ENCODE measurements around the gene FNTB. TPM values are rescaled to one million over a fixed set of nuclear protein-coding genes. Genes with fewer than 3 reads are reported as not detected.

FNTB gene
- total RNA-seq, 1 experiment from 2014 or later = 28.1 TPM

DNA sequence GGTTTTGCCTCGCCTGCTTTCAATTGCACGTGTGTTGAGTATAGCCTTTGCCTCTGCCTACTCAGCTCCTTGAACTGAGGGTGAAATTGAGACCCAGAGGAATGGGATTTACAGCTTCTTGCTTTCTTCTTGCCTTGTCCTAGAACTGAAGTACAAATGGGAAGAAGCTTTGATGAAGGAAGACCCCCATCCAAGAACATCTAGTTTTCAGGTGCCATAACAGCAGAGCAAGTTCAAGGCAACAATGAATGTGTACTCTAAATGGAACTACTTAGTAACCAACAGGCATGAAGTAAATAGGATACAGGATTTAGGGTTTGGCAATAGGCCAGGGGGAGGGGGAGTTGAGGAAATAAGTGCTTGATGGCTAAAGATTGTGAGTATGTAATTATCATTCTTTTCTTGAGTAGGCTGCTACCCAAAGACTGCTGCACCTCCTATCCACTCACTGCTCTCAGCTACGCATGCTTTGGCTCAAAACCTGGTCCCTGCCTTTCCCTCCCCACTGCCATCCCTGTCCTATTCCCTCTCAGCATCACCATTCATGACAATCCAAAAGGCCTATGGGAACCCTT lies 46.3 kb upstream of the FNTB start:
- no peak overlapping the region for H3K4me3 ChIP-seq (ENCODE audit: low read length)
- no TSS peak for BruUV-seq (replicated peaks)
- H3F3A ChIP-seq (ENCODE audit: low read length, unreplicated experiment) = no peaks in the 10 kb centered on the region
- CTCF ChIA-PET = interaction anchor here (0.6 kb wide), 1 partner anchor 45 kb away, joined by 4 read pairs; no protein-coding TSS in a partner anchor
- no peak overlapping the region for H3K9ac ChIP-seq (ENCODE audit: low read length)
- no peaks in the 10 kb centered on the region for H4K20me1 ChIP-seq (ENCODE audit: low read length)
- H2AFZ ChIP-seq (ENCODE audit: low read length) = no peak overlapping the region
- no peak for TF ChIP-seq EZH2phosphoT487 (IDR thresholded peaks at IDR 0.05; ENCODE audit: borderline replicate concordance, low read length)
- TF ChIP-seq EZH2 (IDR thresholded peaks at IDR 0.05; ENCODE audit: low read length, unreplicated experiment) = no peak
- TF ChIP-seq, protein P1, sequence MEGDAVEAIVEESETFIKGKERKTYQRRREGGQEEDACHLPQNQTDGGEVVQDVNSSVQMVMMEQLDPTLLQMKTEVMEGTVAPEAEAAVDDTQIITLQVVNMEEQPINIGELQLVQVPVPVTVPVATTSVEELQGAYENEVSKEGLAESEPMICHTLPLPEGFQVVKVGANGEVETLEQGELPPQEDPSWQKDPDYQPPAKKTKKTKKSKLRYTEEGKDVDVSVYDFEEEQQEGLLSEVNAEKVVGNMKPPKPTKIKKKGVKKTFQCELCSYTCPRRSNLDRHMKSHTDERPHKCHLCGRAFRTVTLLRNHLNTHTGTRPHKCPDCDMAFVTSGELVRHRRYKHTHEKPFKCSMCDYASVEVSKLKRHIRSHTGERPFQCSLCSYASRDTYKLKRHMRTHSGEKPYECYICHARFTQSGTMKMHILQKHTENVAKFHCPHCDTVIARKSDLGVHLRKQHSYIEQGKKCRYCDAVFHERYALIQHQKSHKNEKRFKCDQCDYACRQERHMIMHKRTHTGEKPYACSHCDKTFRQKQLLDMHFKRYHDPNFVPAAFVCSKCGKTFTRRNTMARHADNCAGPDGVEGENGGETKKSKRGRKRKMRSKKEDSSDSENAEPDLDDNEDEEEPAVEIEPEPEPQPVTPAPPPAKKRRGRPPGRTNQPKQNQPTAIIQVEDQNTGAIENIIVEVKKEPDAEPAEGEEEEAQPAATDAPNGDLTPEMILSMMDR (conservative IDR thresholded peaks at IDR 0.05; ENCODE audit: low read depth, low read length) = no peak
- no peak overlapping the region for H3K4me2 ChIP-seq (ENCODE audit: low read length)
- no peaks in the 10 kb centered on the region for H3K36me3 ChIP-seq (ENCODE audit: low read depth, low read length)
- ATAC-seq = no peak
- no peak for DNase-seq
- no peaks in the 10 kb centered on the region for H3K79me2 ChIP-seq (ENCODE audit: low read length)
- no peak overlapping the region for H3K27ac ChIP-seq (ENCODE audit: low read length)
- no peaks in the 10 kb centered on the region for H3K9me3 ChIP-seq (ENCODE audit: low read length)
- H3K9me2 ChIP-seq (replicated peaks; ENCODE audit: low read length) = no peaks in the 10 kb centered on the region
- H3K4me1 ChIP-seq (ENCODE audit: insufficient read depth, low read length) = peaks cover 5% of the 10 kb centered on the region; the same call in 1 of the 2 replicates
- no peaks in the 10 kb centered on the region for H3K27me3 ChIP-seq (ENCODE audit: low read length)
- POLR2A ChIA-PET (ENCODE audit: unreplicated experiment) = interaction anchor here (0.6 kb wide), 1 partner anchor 29 kb away, joined by 3 read pairs; no protein-coding TSS in a partner anchor
- intact Hi-C loops (cut with micrococcal nuclease) = no loop called here

DNA sequence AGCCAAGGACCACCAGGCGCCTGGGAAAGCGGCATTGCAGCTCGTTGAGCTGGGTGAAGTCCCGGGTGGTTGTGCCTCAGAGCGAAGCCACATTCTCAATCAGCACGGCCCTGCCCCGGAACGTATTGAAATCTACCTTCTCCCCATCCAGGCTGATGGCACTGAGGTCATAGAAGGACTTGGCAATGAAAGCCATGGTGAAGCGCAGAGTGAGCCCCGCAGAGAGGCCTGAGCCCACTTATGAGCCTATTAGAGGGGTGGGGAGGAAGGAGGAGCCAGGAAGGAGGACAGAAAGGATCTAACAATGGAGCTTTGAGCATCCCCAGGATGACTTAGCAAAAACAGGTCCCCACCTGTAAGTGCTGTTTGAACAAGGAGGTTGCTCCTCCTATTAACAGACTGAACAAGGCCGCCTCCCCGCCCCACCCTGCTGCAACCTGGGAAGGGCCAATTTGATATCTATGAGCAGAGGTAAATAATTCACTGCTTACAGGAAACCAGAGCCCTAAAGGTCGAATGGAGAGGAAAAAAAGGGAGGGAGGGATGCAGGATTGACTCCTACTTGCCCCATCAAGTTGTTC lies 44.1 kb upstream of the FNTB start, which contains the start of gene GPX2:
Gene GPX2 (minus strand): TSS at position 215 of the 581 bp plus-strand sequence. CDS start 19 bp downstream, at position 196.
- peak; percentile 39 for DNase-seq
- peak; percentile 46 for ATAC-seq
- no peaks in the 10 kb centered on the region for H3K79me2 ChIP-seq (ENCODE audit: low read length)
- no peaks in the 10 kb centered on the region for H3K27me3 ChIP-seq (ENCODE audit: low read length)
- peaks cover 5% of the 10 kb centered on the region; the same call in 1 of the 2 replicates for H3K4me1 ChIP-seq (ENCODE audit: insufficient read depth, low read length)
- no peaks in the 10 kb centered on the region for H3K9me3 ChIP-seq (ENCODE audit: low read length)
- no peaks in the 10 kb centered on the region for H3K36me3 ChIP-seq (ENCODE audit: low read depth, low read length)
- H3K9me2 ChIP-seq (replicated peaks; ENCODE audit: low read length) = no peaks in the 10 kb centered on the region
- H3K27ac ChIP-seq (ENCODE audit: low read length) = peak within 1 kb of the TSS; percentile 53
- TF ChIP-seq, protein P1 (conservative IDR thresholded peaks at IDR 0.05; ENCODE audit: low read depth, low read length) = no peak
- TF ChIP-seq EZH2phosphoT487 (IDR thresholded peaks at IDR 0.05; ENCODE audit: borderline replicate concordance, low read length) = no peak
- TF ChIP-seq EZH2 (IDR thresholded peaks at IDR 0.05; ENCODE audit: low read length, unreplicated experiment) = no peak
- BruUV-seq (replicated peaks) = no TSS peak
- no peak within 1 kb of the TSS for H2AFZ ChIP-seq (ENCODE audit: low read length)
- H4K20me1 ChIP-seq (ENCODE audit: low read length) = no peaks in the 10 kb centered on the region
- H3K4me2 ChIP-seq (ENCODE audit: low read length) = no peak within 1 kb of the TSS
- ChIA-PET POLR2A (ENCODE audit: unreplicated experiment) (no interaction called here), CTCF (no interaction called here)
- intact Hi-C loops (cut with micrococcal nuclease) = no loop called here
- no peak within 1 kb of the TSS; the same call in 1 of the 2 replicates for H3K9ac ChIP-seq (ENCODE audit: low read length)
- H3F3A ChIP-seq (ENCODE audit: low read length, unreplicated experiment) = no peaks in the 10 kb centered on the region
- no peak within 1 kb of the TSS for H3K4me3 ChIP-seq (ENCODE audit: low read length)

DNA sequence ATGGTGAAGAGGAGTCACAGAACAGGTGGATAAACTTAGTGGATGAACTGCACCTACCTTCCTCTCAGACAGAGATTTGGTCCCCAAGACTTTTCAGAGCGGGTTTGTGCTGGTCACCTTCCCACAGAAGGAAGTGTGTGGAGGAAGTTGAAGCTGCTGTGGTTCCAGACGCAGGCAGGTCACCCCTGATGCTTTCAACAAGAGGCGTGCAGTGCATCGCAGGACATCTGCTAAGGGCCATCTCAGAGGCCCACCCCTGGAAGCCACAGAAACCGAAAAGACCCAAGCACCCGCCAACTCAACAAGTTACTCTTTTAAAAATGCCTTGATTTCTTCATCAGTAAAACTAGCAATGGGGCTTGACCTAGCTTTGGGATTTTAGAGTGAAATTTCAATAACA lies 43.1 kb upstream of the FNTB start:
- H3F3A ChIP-seq (ENCODE audit: low read length, unreplicated experiment) = no peaks in the 10 kb centered on the region
- no TSS peak for BruUV-seq (replicated peaks)
- no peak overlapping the region for H3K4me3 ChIP-seq (ENCODE audit: low read length)
- CTCF ChIA-PET = no interaction called here
- H3K9me2 ChIP-seq (replicated peaks; ENCODE audit: low read length) = no peaks in the 10 kb centered on the region
- TF ChIP-seq EZH2 (IDR thresholded peaks at IDR 0.05; ENCODE audit: low read length, unreplicated experiment) (no peak), EZH2phosphoT487 (IDR thresholded peaks at IDR 0.05; ENCODE audit: borderline replicate concordance, low read length) (no peak)
- TF ChIP-seq, protein P1 (conservative IDR thresholded peaks at IDR 0.05; ENCODE audit: low read depth, low read length) = no peak
- H3K4me2 ChIP-seq (ENCODE audit: low read length) = no peak overlapping the region
- ATAC-seq = no peak
- no peak overlapping the region for H2AFZ ChIP-seq (ENCODE audit: low read length)
- H3K9ac ChIP-seq (ENCODE audit: low read length) = no peak overlapping the region
- H3K9me3 ChIP-seq (ENCODE audit: low read length) = no peaks in the 10 kb centered on the region
- intact Hi-C loops (cut with micrococcal nuclease) = no loop called here
- H3K79me2 ChIP-seq (ENCODE audit: low read length) = no peaks in the 10 kb centered on the region
- no peak overlapping the region for H3K27ac ChIP-seq (ENCODE audit: low read length)
- no peaks in the 10 kb centered on the region for H3K36me3 ChIP-seq (ENCODE audit: low read depth, low read length)
- POLR2A ChIA-PET (ENCODE audit: unreplicated experiment) = interaction anchor here (0.5 kb wide), 1 partner anchor 43 kb away, joined by 4 read pairs; the partner anchor contains the start of gene FNTB
- no peaks in the 10 kb centered on the region for H4K20me1 ChIP-seq (ENCODE audit: low read length)
- peaks cover 5% of the 10 kb centered on the region; the same call in 1 of the 2 replicates for H3K4me1 ChIP-seq (ENCODE audit: insufficient read depth, low read length)
- H3K27me3 ChIP-seq (ENCODE audit: low read length) = no peaks in the 10 kb centered on the region
- DNase-seq = no peak

Measured in PC-3 (cell line).